ENCODE results near the gene DNAJC4. TPM values are rescaled to one million over a fixed set of nuclear protein-coding genes. Genes with fewer than 3 reads are reported as not detected.

The DNAJC4 gene, protein sequence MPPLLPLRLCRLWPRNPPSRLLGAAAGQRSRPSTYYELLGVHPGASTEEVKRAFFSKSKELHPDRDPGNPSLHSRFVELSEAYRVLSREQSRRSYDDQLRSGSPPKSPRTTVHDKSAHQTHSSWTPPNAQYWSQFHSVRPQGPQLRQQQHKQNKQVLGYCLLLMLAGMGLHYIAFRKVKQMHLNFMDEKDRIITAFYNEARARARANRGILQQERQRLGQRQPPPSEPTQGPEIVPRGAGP
- 10 to 100 TPM; 44.9 to 85.8 (median 59.1) TPM for polyA plus RNA-seq (ENCODE audit: insufficient read length in 4 of 4)

DNA sequence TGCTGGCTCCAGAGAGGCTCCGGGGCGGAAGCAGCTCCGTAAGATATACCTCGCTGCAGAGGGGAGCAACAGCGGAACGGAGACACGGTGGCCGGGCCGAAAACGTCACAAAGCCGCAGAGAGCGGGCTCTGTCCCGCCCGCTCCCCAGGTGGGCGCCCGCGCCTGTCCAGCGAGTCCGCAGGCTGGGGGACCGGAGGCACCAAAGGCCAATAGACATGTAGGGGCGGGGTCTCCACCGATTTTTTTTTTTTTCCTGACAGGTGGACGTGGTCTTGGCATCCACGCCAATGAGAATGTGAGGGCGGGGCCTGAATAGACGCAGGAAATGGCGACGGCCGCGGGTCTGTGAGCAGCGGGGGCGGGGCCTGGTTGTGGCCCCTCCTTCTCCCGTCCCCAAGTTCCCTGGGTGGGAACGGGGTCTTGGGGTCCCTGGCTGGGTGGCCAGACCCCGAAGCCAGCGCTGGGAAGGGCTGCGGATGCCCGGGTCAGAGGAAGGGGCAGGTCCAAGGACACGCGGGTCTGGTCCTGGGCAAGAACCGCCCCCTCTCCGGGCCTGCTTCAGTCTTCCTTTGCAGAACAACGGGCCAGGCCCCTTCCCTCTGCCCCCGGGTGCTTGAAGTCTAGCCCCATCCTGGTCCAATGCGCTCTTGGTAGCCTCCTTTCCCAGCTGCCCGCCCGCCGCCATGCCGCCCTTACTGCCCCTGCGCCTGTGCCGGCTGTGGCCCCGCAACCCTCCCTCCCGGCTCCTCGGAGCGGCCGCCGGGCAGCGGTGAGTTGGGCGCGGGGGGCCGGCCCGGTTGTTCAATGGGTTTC, at the start of gene DNAJC4:
Gene DNAJC4, plus strand, starts transcription at position 378 of the 814 bp plus-strand sequence. Its CDS starts 307 bp downstream, at position 685.
- peak in 3 of 4 donors; percentile 91 to 94 (median 91) for DNase-seq (ENCODE audit: low read depth in 4 of 4, low spot score in 3 of 4)

DNA sequence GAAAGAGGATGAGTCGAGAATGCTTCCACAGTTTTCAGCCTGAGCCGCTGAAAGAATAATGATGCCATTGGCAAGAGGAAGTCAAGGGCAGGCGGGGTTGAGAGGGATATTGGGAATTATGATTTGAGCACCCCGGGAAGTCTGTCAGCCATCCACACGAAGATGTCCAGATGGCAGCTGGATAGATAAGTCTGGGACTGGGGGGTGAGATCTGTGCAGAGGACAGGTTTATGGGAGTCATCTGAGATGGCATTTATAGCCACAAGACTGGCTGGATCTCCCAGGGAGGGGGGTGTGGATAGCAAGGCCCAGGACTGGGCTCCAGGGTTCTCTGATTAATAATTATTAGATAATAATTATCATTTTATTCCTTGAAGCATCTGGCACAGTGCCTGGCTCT, 49.5 kb upstream of the DNAJC4 start:
- no peak for DNase-seq (ENCODE audit: low read depth in 4 of 4, low spot score in 3 of 4)

DNA sequence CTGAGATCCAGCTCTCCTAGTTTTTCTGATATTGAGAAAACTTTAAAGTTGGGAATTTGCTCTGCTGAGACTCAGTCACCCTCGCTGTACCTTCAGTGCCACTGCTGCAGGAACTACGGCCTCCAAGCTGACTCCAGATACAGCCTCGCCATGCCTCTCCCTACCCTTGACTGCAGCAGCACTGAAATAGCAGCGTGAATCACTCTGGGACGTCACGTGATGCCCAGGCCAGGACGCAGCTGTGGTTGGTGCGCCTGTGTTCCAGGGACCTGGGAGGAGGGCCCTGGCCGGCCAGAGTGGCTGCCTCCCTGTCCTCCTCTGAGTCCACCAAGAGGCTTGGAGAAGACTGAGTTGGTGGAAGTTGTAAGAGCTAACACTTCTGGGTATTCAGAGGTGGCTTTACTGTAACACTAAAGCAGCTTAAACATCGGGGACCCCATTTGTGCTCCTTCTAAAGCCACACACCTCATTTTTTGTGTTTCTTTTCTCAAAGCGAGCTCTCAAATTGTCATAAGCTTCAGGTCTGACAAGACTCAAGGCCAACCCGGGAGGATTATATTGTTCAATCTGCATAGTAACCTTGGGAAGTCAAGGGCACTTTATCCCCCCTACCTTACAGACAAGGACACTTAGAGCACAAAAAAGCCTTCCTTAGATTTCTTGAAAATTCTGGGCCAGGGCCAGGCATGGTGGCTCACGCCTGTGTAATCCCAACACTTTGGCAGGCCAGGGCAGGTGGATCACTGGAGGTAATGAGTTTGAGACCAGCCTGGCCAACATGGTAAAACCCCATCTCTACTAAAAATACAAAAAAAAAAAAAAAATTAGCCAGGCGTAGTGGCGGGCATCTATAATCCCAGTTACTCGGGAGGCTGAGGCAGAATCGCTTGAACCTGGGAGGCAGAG, 48.6 kb upstream of the DNAJC4 start:
- peak; percentile 55 to 73 (median 69) for DNase-seq (ENCODE audit: low read depth in 4 of 4, low spot score in 3 of 4)

DNA sequence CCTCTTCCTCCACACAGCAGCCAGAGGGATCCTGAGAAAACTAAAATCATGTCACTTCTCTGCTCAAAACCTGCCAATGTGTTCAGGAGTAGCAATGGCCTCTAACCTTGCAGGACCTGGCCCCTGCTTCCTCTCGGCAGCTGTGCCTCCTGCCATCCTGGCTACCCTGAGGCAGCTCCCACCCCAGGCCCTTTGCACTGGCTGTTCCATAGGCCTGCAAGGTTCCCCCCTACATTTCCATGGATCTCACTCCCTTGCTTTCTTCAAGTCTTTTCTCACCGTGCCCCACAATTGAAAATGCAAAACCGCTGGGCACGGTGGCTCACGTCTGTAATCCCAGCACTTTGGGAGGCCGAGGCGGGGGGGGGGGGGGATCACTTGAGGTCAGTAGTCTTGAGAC, 46.5 kb upstream of the DNAJC4 start:
- DNase-seq (ENCODE audit: low read depth in 4 of 4, low spot score in 3 of 4) = no peak

DNA sequence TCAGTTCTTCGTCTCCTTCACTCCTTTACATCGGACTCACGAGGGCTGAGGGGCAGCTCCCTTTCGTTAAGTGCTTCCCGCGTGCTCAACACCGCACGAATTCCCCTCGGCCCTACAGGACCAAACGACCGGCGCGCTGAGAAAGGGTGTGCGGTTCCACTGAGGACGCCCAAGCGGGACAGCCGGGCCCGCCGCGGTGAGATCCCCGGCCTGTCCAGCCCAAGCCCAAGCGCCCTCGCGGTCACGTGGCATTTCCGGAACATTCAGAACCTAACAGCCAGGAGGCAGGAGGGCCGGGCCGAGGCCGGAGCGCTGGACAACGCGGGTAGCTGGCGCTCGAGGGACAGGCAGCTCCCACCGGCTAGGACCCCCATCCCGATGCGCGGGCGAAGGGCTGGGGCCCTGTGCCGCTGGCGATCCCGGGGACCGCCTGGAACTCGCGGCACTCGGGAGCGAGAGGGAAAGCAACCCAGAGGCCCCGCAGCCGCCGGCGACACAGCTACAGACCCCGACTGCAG, 45.1 kb upstream of the DNAJC4 start:
- DNase-seq (ENCODE audit: low read depth in 4 of 4, low spot score in 3 of 4) = peak in 2 of 4 donors; percentile 16 to 72

DNA sequence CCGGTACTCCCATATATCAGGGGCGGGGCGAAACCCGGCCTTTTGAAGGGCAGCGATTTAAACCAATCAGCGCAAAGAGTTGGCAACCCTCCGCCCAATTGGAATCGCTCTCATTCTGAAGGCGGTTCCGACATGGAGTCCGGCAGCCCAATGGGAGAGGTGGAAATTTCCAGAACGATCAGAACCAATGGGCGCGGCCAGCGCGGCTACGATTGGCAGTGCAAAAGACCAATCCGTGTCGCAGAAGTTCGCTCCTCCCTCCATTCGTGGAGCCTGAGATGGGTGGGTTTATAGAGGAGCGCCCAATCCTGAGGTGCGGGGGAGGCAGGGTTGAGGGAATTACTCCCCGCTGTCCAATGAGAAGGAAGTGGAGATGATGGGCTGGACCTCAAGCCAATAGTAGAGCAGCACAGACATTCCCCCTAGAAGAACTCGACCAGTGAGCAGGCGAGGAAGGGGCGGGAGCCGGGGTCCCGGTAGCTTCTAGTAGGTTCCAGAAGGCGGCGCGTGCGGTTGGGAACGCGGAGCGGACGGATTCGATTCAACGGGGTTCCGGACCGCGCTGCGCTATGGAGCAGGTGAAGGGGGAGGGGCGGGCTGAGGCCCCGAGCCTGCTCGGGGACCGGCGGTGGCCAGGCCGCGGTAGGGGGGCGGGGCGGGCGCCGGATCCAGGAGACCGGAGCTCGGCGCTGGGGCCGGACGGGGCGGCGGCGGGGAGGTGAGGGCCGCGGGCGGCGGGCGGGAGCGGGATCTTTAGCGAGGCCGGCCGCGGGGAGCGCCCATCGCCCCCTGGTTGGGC, 44.5 kb upstream of the DNAJC4 start, which contains the start of gene STIP1:
Gene STIP1, plus strand, starts transcription at position 479 of the 799 bp plus-strand sequence. Its CDS starts 91 bp downstream, at position 570.
- DNase-seq (ENCODE audit: low read depth in 4 of 4, low spot score in 3 of 4) = peak; percentile 99 to 100 (median 100)

DNA sequence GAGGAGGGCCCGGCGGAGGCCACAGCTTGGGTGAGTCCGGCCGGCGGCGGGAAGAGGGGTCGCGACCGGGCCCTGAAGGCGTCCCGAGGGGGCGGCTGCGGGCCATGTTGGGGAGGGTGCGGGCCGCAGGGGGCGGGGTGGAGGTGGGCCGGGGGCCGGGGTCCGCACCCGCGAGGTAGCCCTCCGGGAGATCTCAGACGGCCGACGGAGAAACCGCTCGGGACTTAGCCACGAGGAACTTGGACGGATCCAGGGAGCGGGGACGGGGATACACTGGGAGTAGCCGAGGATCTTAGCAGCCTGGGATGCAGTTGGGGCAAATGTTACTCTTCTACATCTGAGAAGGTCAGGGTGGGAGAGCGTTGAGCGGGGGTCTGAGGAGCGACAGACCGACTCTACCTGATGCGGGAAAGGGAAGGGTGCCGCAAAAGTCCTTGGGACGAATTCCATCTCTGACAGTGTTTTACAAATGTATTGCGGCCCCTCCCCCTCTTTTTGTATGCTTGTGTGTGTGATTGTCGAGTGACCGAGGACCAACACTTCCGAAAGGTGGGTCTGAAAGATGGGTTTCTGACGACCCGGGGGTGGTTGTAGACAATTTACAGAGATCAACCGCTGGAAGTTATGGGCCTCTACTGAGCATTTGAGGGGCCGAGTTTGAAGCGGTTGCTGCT, 43.7 kb upstream of the DNAJC4 start:
- DNase-seq (ENCODE audit: low read depth in 4 of 4, low spot score in 3 of 4) = no peak

DNA sequence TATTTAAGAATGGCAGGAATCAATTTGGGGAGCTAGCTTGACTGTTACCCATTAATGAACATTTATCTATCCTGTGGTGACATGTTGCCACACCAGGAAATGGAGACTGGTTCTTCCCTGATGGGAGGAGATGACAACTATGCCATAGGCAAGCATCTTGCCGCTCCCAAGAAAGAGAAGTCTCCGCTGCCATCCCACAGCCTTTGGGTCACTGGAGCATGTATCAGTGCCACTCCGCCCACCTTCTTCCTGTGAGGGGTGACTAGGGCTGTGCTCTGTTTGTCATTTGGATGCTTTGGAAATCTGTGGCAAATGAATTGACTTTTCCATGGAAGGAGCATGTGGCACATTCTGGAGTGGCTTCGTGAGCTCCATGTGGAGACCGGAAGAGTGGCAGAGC, 37.9 kb upstream of the DNAJC4 start:
- no peak for DNase-seq (ENCODE audit: low read depth in 4 of 4, low spot score in 3 of 4)

DNA sequence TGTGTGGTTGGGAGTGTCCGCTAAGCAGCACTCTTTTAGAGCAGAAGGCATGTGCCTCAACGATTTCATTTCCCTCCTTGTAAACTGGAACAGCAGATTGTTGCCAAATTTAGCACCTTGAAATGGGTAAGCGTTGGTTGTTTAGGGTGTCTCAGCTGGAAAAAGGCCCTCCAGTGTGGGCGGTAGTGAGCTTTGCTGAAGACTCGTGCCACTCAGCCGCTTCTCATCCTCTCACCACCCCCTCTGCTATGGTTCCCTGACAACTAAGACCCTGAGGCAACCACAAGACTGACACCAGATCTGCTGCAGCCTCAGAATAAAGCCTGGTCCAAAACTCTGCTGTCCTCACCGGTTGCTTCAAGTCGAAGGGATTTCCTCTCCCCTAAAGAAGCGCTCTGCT, 33.7 kb upstream of the DNAJC4 start:
- DNase-seq (ENCODE audit: low read depth in 4 of 4, low spot score in 3 of 4) = no peak

DNA sequence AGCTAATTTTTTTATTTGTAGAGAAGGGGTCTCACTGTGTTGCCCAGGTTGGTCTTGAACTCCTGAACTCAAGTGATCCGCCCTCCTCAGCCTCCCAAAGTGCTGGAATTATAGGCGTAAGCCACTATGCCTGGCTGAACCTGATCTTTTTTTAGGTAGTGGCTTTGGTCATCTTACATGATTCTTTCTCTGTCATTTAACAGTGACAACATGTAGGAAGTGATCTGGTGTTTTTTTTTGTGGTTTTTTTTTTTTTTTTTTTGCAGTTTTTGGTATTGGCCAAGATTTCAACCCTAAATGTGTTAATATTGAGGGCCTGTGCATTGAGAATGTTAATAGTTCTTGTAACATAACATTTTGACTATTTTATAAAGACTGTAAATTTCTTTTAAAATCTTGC, 31.8 kb upstream of the DNAJC4 start:
- DNase-seq (ENCODE audit: low read depth in 4 of 4, low spot score in 3 of 4) = no peak

DNA sequence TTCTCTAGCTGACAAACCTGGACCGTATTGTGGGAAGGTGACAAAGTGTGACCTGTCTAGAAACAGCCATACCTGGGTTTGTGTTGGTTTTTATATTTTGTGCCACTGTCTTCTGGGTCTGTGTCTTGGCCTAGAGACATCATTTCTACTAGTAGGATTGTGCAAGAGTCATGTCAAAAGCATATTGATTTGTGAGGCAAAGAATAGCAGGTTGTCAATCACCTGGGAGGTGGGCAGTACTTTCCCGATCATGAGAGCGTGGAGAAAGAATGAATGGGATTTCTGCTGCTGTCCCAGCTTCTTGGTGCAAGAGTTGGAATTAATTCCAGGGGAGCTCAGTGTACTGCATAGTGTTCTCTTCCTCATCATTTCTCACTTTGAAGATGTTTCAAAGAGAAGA, 28.8 kb upstream of the DNAJC4 start:
- DNase-seq (ENCODE audit: low read depth in 4 of 4, low spot score in 3 of 4) = no peak

DNA sequence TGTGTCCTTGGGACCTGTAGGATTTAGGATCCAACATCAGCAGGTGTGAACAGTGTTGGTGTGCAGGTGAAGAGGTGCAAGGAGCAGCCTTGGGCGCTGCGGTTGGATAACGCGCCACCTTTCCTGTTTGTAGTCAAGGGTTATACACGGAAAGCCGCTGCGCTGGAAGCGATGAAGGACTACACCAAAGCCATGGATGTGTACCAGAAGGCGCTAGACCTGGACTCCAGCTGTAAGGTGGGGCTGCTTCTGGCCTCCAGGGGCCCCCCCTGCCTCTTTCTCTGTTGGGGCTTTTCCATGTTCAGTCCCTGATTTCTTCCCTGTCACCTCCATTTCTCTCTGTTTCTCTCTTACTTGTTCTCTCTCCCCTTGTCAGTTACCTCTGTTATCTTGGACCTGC, 27.4 kb upstream of the DNAJC4 start:
- no peak for DNase-seq (ENCODE audit: low read depth in 4 of 4, low spot score in 3 of 4)

DNA sequence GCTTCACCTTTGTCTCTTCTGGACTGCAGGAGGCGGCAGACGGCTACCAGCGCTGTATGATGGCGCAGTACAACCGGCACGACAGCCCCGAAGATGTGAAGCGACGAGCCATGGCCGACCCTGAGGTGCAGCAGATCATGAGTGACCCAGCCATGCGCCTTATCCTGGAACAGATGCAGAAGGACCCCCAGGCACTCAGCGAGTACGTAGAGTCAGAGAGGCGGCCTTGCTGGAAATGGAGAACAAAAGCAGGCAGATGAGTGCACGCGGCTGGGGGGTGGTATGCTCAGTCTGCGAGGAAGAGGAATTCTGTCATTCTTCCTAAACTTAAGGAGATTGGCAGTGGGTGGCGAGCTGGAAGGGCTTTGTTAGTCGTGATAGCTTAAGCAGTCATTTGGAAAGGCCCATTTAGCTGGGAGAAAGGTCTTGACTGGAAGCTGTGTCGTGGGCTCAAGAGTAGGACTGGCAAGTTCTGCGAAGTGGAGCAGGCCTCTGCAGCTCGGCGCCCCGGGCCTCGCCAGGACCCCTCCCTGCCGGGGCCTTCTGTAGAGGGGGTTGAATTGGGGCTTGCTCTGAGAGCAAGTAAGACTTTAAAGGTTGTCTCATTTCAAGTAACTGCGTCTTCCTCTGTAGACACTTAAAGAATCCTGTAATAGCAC, 26.8 kb upstream of the DNAJC4 start:
- DNase-seq (ENCODE audit: low read depth in 4 of 4, low spot score in 3 of 4) = no peak

DNA sequence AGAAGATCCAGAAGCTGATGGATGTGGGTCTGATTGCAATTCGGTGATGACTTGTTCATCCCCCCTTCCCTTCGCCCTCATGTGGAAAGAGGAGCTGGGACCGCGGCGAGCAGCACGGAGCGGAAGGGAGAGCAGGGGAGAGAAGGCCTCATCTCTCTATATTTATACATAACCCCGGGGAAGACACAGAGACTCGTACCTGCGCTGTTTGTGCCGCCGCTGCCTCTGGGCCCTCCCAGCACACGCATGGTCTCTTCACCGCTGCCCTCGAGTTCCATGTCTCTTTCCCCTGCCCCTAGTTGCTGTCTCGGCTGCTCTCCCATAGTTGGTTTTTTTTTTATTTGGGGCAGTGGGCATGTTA, 26.3 kb upstream of the DNAJC4 start:
- no peak for DNase-seq (ENCODE audit: low read depth in 4 of 4, low spot score in 3 of 4)

DNA sequence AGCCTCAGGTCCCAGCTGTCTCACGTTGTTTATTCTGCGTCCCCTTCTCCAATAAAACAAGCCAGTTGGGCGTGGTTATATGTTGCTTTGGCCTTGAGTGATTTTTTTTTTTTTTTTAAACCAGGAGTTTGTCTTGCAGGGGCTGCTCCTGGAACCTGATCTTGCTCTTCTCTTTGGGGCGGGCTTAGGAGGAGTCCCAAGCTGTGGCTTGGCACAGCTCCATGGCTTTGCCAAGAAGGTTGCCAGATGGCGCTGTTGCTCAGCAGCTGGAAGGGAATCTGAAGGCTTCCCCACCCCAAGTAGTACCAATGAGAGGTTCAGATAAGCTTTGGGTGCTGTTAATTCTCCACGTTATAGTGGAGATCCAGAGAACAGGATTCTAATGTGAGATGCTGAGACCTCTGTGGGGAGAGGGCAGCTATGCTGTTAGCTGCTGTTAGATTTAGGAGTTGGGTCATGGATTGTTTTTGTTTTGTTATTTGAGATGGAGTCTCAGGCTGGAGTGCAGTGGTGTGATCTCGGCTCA, 25.8 kb upstream of the DNAJC4 start:
- peak; percentile 76 to 86 (median 76) for DNase-seq (ENCODE audit: low read depth in 4 of 4, low spot score in 3 of 4)

DNA sequence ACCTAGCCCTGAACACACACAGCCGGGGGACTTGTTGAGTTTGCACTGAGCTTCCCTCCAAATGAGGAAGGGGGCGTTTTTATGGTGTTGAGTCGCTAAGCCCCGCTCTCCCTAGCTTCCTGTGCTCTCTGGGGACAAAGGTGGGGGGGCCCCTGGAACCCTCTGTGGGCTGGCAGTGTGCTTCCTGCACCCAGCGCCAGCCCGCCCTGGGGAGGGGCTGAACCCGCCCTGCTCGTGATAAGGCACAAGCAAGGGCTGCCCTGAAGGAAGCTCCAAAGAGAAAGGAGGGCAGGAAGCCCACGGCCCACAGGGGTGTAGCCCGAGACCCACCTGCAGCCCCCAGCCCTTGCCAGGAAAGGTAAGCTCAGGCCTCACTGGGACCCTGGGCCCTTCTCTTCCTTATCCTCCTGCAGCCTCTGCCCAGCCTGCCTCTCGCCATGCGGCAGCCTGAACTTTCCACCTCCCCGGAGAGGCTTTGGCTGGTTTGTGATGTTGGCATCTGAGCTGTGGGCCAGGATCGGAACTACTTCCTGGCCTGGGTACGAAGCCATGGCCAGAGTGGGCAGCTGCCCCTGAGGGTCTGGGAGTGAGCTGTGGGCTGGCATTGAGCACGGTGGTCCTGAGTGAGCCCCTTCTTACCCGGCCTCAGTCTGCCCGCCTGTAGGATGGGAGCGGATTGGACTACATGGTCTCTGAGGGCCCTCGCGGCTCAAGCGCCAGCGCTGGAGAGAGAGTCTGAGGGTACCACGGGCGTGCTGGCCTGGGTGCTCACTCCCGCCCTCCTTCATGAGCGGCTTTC, 23.7 kb upstream of the DNAJC4 start, which contains the start of gene FERMT3:
Gene FERMT3, plus strand, starts transcription at position 265 of the 799 bp plus-strand sequence. CDS start 644 bp downstream, outside the sequence.
- DNase-seq (ENCODE audit: low read depth in 4 of 4, low spot score in 3 of 4) = no peak

DNA sequence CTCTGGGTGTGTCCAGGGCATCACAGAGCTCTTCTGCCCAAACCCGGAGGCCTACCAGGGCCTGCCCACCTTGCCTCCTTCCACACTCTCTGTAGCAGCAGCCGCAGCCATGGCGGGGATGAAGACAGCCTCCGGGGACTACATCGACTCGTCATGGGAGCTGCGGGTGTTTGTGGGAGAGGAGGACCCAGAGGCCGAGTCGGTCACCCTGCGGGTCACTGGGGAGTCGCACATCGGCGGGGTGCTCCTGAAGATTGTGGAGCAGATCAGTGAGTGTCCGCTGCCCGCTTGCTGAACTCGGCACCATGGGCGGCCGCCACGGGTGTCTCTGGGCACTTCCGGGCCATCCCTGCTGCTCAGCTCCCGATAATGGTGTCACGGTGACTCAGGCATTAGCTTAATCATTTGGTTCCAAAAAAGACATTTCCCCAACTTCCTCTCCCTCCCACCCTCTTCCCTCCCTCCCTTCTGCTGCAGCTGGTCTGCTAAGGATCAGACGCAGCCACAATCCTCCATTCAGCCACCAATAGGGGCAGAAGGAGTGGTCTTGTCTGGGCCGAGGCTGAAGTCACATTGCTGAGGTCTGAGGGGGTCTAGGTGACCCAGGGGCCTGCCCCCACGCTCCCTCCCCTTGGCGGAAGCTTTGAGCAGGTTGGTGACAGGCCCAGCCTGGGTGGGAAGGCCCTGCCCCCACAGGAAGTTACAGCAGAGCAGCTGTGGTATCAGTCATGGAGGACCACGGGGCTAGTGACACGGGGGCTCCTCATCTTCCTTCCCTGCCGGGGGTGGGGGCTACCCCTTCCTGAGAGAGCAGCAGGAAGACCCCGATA, 22.9 kb upstream of the DNAJC4 start:
- no peak for DNase-seq (ENCODE audit: low read depth in 4 of 4, low spot score in 3 of 4)

All from left renal pelvis (tissue), 4 donors.